Ascending aorta (tissue), 2 donors: ENCODE data around the gene SLC24A3. TPM values are rescaled to one million over a fixed set of nuclear protein-coding genes. Genes with fewer than 3 reads are reported as not detected.

ENCODE experiments used
- DNase-seq, 2 donors: peaks; one replicate each; pipeline ENCODE4 v3.0.0-alpha.2; 2019; ENCODE audit warnings: low spot score in 2 of 2
- H3K27ac ChIP-seq, 2 donors: fragments of 200-600 bp; sonication (generic); one replicate each; pipeline ENCODE4 v1.5.1; 2016 to 2017; ENCODE audit warnings: mild to moderate bottlenecking in 1 of 2
- H3K27me3 ChIP-seq: fragments of 200-600 bp; sonication (generic); one replicate; pipeline ENCODE4 v1.5.1; 2017
- H3K36me3 ChIP-seq, 2 donors: fragments of 200-600 bp; sonication (generic); one replicate each; pipeline ENCODE4 v1.5.1; 2016
- H3K4me1 ChIP-seq, 2 donors: fragments of 200-600 bp; sonication (generic); one replicate each; pipeline ENCODE4 v1.5.1; 2016 to 2017; ENCODE audit warnings: mild to moderate bottlenecking in 1 of 2
- H3K4me3 ChIP-seq, 2 donors: fragments of 200-600 bp; sonication (generic); one replicate each; pipeline ENCODE4 v1.5.1; 2016 to 2017; ENCODE audit warnings: mild to moderate bottlenecking in 1 of 2
- H3K9me3 ChIP-seq, 2 donors: fragments of 200-600 bp; sonication (generic); one replicate each; pipeline ENCODE4 v1.5.1; 2016
- CTCF ChIP-seq, 3 experiments: fragments of 200-600 bp in 2 of 3; fragments of 450-650 bp in 1 of 3; sonication (generic) in 2 of 3; IDR thresholded peaks; one replicate each; pipeline ENCODE4 v1.5.1; 2016 to 2019; ENCODE audit warnings: antibody characterized with exemption in 3 of 3, mild to moderate bottlenecking in 1 of 3, moderate library complexity in 1 of 3
- intact Hi-C: fragments of 100-400 bp; cut with DNase I; formaldehyde crosslinking; loops from one replicate; pipeline ENCODE4 v1.15.1; 2023
- total RNA-seq: library from RNA; depleted of rRNA; stranded (reverse); fragments of >200 nt; gene quantifications from one replicate; pipeline ENCODE4 v1.1.0, GENCODE V29; 2016

SLC24A3 gene
- total RNA-seq, 1 donor from 2014 or later: 12.9 TPM

DNA sequence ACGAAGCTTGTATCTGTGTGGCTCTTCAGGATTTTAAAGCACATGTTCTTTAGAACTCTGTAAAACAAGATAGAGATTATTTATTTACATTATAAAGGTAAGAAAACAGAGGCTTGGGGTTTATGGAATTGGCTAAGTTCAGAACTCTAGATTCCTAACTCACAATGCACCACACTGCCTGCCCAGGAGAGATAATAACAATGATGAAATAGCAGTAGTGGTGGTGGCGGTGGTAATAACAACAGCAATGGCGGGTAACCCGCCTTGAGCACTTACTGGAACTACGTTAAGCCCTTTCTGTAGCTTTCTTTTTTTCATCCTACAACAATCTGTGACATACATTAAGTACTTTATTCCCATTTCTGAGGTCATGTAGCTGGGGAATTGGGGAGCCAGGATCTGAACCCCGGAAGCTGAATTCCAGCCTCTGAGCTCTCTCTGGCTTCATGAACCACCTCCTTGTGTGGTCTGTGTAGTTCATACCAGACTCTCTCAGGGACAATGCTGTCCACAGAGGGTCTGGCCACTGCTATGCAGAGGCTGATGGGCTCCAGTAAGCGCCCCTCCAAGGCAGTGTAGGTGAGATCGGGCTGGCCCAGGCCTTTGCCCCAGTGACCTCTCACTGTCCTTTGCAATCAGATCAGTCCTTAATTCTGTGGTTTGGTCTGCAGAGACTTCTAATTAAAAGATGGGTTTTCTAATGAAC, 260.9 kb downstream of the SLC24A3 start:
- no peak overlapping the region for H3K4me3 ChIP-seq
- no peak for DNase-seq
- H3K27me3 ChIP-seq: no peaks in the 10 kb centered on the region
- no peak overlapping the region for H3K27ac ChIP-seq
- intact Hi-C loops: no loop called here
- H3K36me3 ChIP-seq: no peaks in the 10 kb centered on the region
- H3K9me3 ChIP-seq: no peaks in the 10 kb centered on the region
- no peak for TF ChIP-seq CTCF (IDR thresholded peaks at IDR 0.05)
- H3K4me1 ChIP-seq: no peaks in the 10 kb centered on the region

DNA sequence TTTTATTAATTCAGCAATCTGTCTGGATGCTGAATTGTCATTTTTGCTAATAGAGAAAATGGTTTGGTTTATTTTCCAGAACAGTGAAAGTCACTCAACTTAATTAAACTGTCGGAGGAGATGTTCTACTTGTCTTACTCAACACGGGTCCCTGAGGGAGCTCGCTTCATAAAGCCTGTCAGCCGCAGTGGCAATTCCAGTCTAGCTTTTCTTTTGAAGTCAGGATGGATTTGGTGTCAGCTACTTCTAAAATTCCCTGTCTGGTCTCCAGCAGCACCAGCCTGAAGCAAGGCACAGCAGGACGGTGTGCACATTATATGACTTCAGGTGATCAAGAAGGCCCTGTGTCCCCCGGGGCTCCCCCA, 261.5 kb downstream of the SLC24A3 start:
- Histone ChIP-seq H3K9me3 (no peaks in the 10 kb centered on the region), H3K27me3 (no peaks in the 10 kb centered on the region), H3K27ac (no peak overlapping the region), H3K36me3 (no peaks in the 10 kb centered on the region), H3K4me1 (no peaks in the 10 kb centered on the region), H3K4me3 (no peak overlapping the region)
- no peak for TF ChIP-seq CTCF (IDR thresholded peaks at IDR 0.05)
- no peak for DNase-seq
- intact Hi-C loops: no loop called here

DNA sequence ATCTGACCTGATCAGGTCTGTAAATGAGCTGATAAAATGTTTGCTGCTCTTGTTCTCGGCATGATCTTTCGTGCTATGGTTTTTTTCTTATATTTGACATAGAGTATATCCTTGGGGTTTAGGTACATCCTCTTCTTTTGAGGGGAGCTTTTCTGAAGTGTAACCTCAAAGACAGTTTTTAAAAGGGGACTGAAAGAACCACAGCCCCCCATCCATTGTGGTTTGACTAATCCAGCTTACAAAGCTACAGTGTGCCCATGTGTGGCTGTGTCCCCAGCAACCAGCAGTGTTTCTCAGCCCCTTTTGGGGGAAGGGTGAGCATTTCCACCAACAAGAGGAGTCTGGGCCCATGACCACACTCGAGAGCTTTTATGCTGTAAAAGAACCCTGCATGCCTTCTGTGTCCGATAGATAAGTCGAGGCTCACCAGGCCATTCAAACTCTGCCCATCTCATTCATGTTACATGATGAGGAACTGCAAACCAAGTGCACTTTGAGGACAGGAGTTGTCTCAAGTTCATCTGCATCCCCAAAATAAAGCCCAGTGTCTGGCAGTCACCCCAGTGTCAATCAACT, 266.0 kb downstream of the SLC24A3 start:
- Histone ChIP-seq H3K9me3 (no peaks in the 10 kb centered on the region), H3K27ac (no peak overlapping the region), H3K27me3 (no peaks in the 10 kb centered on the region), H3K4me3 (no peak overlapping the region), H3K4me1 (no peaks in the 10 kb centered on the region), H3K36me3 (no peaks in the 10 kb centered on the region)
- DNase-seq: no peak
- intact Hi-C loops: no loop called here
- no peak for TF ChIP-seq CTCF (IDR thresholded peaks at IDR 0.05)

DNA sequence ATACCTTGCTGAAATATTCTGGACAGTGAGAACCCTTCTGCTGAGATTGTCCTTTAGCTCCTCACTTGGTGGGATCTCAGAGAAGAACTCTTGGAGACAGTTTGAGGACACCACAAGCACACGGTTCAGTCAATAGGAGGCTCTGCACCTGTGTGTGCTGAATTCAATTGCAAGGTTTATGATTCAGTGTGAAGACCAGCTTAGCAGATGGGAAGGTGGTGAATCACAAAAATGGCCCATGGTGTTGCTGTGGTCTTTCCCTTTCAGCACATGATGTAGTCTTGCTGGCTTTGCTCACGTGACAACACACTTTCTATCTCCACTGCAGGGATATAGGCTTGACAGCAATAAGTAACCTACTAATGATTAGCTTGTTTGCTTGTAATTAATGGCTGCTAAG, 270.3 kb downstream of the SLC24A3 start:
- Histone ChIP-seq H3K27me3 (no peaks in the 10 kb centered on the region), H3K4me3 (no peak overlapping the region), H3K27ac (no peak overlapping the region), H3K9me3 (no peaks in the 10 kb centered on the region), H3K36me3 (no peaks in the 10 kb centered on the region), H3K4me1 (no peaks in the 10 kb centered on the region)
- intact Hi-C loops: no loop called here
- TF ChIP-seq CTCF (IDR thresholded peaks at IDR 0.05): no peak
- DNase-seq: no peak

- TF ChIP-seq CTCF (IDR thresholded peaks at IDR 0.05): no peak
- Histone ChIP-seq H3K9me3 (no peaks in the 10 kb centered on the region), H3K36me3 (no peaks in the 10 kb centered on the region), H3K27ac (no peak overlapping the region), H3K4me1 (no peaks in the 10 kb centered on the region), H3K27me3 (no peaks in the 10 kb centered on the region), H3K4me3 (no peak overlapping the region)
- intact Hi-C loops: no loop called here
- DNase-seq: no peak
Measured at GRCh38 chr20:19483309-19483708, 270.9 kb downstream of the SLC24A3 start.
